ENCODE results near the gene CADPS2. TPM values are rescaled to one million over a fixed set of nuclear protein-coding genes. Genes with fewer than 3 reads are reported as not detected.
"Not testable (repeated sequence)": the region's sequence is repeated elsewhere in the genome, so short reads cannot be mapped to it uniquely, and the experiment has no call there.

CADPS2 gene
- total RNA-seq, 1 donor from 2014 or later: 8.7 TPM

DNA sequence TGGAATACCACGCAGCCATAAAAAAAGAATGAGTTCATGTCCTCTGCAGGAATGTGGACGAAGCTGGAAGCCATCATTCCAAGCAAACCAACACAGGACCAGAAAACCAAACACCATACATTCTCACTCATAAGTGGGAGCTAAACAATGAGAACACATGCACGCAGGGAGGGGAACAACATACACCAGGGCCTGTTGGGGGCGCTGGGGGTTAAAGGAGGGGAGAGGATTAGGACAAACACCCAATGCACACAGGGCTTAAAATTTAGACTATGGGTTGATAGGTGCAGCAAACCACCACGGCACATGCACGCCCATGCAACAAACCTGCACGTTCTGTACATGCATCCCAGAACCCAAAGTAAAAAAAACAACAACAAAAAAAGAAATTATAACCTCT lies 210.6 kb downstream of the CADPS2 start:
- DNase-seq (ENCODE audit: low read depth): no peak

DNA sequence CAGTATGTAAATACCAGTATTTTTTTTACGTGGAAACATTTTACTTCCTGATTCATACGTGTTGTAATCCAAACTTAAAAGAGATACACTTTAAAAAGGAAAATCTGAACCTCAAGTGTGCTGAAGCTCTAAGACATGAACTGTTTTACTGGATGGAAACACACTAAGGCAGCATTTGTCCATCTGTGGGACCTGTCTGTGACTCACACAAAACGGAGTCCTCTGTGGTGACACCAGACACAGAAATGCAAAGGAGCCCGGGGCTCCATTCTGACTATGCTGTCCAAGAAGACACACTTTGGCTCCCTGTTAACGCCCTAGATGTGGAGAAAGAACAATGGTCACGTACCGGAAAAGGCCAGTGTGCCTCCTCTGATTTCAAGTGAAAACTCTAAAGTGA lies 211.2 kb downstream of the CADPS2 start:
- DNase-seq (ENCODE audit: low read depth): no peak

DNA sequence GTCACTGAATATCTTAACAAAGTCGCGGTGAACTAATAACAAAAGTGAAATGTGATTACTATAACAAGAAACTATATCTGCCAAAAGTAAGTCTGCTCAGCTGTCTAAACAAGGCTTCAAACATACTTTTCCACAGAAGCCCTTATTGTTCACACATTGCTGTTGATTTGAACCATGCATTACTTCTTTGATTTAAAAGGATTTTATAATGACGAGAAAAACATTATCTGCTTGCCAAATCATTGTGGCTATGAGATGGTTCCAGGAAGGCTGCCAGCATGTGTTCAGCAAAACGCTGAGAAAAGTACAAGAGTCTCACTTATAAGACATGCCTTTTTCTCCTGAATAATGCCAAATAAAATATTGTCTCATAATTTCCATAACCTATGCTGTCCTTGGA lies 211.8 kb downstream of the CADPS2 start:
- DNase-seq (ENCODE audit: low read depth): peak; percentile 16

DNA sequence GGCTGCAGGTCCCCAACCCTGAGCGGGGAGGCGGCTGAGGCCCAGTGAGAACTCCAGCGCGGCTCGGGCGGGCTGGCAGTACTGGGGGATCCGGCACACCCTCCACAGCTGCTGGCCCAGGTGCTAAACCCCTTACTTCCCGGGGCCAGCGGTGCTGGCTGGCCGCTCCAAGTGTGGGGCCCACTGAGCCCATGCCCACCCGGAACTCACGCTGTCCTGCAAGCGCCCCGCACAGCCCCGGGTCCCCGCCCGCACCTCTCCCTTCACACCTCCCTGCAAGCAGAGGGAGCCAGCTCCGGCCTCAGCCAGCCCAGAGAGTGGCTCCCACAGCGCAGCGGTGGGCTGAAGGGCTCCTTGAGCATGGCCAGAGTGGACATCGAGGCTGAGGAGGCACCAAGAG lies 212.3 kb downstream of the CADPS2 start:
- DNase-seq (ENCODE audit: low read depth): no peak

DNA sequence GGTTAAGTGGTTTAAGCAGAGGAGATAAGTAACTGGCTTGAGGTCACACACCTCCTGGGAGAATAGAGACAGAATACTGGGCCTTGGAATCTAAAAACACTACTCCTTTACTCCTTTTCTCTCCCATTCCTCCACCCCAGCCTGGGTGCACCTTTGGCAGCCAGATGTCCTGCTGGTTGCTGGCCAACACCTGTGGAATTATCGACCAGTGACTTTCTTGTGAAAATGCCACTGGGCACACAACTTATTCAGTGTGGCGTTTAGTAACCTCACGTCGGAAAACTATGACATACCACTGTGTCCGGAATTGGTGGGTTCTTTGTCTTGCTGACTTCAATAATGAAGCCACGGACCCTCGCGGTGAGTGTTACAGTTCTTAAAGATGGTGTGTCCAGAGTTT lies 213.7 kb downstream of the CADPS2 start:
- DNase-seq (ENCODE audit: low read depth): no peak

DNA sequence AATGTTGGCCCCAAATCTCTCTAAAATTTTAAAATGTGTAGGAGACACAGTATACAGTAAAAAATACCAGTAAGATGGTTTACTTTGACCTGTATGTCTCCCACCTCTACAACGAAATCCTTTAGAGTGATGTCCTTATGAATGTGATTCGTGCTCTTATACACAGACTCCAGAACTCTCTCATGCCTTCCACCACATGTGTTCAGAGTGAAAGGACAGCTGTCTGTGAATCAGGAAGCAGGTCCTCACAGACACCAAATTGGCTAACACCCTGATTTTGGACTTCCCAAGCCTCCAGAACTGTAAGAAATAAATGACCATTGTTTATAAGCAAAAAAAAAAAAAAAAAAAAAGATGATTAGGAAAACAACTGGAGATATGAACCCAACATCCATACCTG lies 222.5 kb downstream of the CADPS2 start:
- DNase-seq (ENCODE audit: low read depth): no peak

DNA sequence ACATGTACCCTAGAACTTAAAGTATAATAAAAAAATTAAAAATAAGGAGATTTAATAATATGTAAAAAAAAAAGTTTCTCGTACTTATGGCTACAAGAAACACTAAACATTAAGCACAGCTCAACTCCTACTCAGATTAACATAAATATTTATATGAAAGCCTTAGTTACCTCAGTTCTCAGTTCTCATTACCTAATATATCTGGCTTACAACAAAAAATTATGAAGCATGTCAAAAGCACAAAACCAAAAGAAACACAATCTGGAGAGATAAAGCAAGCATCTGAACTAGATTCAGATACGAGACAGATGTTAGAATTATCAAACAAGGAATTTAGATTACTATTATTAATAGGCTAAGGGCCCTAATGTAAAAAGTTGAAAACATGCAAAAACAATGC lies 227.4 kb downstream of the CADPS2 start:
- no peak for DNase-seq (ENCODE audit: low read depth)

DNA sequence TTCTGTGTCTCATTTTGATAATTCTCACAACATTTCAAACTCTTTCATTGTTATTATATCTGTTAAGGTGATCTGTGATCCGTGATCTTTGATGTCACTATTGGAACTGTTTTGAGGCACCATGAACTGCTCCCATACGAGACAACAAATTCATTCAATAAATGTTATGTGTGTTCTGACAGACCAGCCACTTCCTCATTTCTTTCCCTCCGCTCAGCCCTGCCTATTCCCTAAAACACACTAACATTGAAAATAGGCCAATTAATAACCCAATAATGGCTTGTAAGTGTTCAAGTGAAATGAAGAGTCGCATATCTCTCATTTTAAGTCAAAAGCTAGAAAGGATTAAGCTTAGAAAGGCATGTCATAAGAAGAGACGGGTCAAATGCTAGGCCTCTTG lies 232.6 kb downstream of the CADPS2 start:
- no peak for DNase-seq (ENCODE audit: low read depth)

DNA sequence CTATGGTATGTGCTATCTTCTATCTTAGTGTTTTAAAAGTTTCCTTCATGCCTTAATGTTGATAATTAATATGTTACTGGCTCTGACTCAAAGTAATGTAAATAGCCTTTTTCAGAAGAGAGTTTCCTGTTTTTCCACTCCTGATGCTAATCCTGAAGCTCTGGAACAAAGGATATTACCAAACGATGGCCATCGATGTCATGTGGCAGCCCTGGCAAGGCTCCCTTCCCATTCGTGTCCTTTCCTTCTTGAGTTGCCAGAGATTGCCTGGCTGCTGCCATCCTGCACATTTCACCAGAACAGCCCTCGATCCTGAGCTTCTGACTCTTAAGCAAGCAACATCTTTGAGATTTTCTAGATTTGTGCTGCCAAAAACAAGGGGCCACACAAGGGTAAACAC lies 233.4 kb downstream of the CADPS2 start:
- DNase-seq (ENCODE audit: low read depth): peak; percentile 2

DNA sequence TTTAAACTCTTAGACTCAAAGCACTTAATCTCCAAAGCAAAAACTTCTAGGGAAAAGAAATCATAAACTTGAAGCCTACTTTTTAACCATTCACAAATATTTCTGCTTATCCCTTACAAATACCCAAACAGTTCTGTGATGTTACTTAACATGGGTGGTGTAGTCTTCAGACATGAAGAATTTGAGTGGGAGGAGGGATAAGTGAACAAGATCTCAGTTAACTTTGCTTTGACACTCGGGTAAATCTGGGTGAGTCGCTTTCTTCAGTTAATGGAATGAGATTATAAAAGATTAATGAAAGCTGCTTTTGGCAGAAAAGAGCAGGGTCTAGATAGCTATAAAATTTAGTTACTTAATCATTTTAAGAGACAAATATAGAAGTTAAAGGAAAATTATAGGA lies 234.8 kb downstream of the CADPS2 start:
- peak; percentile 23 for DNase-seq (ENCODE audit: low read depth)

DNA sequence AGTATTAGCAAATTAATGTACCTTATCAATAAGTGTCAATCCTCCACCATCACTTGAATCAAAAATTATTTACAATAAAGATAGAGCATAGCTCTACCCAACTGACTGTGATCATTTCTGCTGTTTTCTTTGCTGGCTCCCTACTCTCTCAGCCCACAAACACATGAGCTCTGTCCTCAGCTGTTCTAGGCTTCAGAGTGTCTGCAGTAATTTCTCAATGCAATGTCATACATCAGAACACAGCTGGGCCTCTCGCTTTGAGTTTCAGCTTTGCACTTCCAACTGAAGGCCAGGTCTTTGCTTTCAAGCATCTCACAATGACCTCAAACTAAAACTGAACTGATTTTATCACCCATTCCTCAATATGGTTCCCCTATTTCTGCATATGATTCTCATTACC lies 243.0 kb downstream of the CADPS2 start:
- DNase-seq (ENCODE audit: low read depth): no peak

DNA sequence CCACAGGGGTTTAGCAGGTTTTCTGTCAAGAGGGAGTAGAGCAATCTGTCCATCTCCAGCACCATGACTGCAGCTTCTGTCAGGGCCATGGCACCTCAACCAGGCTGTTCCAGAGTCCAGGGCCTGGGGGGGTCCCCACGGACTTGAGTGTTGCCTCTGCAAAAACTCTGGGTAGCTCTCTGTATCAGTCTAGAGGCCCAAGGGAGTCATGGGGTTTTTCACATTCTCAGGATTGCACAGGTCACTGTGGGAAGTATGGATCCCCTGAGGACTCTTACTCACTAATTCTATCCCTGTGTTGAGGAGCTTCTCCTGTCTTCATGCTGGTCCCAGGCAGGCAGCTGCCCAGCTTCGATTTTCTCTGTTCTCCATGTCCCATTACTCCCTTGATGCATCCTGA lies 247.8 kb downstream of the CADPS2 start:
- DNase-seq (ENCODE audit: low read depth): no peak

DNA sequence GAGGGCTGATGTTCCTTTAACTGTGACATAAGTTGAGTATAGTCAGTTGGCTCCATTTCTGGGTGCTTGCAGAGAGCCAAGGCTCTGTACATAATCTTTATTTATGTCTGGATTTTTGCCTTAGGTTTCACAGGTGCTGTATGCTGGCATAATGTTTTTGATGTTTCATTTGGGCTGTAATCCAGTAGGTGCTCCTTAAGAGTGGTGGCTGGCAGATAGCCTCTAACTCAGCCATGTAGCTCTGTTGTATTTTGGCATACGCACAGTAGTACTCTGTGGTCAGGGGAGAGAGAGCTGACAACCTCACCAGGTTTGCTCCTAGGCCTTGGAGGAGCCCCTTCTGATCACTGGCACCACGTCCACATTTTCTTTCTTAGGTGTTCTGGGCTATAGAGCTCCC lies 248.5 kb downstream of the CADPS2 start:
- DNase-seq (ENCODE audit: low read depth): no peak

DNA sequence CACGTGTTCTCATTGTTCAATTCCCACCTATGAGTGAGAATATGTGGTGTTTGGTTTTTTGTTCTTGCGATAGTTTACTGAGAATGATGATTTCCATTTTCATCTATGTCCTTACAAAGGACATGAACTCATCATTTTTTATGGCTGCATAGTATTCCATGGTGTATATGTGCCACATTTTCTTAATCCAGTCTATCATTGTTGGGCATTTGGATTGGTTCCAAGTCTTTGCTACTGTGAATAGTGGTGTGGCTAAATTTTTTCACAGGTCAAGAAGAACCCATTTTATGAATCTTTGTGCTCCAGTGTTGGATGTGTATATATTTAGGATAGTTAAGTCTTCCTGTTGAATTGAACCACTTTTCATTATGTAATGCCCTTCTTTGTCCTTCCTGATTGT lies 250.8 kb downstream of the CADPS2 start:
- DNase-seq (ENCODE audit: low read depth): not testable (repeated sequence)

DNA sequence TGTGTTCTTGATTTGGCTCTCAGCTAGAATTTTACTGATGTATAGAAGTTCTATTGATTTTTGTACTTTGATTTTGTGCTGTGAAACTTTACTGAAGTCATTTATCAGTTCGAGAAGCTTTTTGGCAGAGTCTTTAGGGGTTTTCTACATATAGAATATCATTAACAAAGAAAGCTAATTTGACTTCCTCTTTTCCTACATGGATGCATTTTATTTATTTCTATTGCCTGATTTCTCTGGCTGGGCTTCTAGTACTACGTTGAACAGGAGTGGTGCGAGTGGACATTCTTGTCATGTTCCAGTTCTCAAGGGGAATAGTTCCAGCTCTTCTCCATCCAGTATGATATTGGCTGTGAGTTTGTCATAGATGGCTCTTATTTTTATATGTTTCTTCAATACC lies 252.8 kb downstream of the CADPS2 start:
- no peak for DNase-seq (ENCODE audit: low read depth)

DNA sequence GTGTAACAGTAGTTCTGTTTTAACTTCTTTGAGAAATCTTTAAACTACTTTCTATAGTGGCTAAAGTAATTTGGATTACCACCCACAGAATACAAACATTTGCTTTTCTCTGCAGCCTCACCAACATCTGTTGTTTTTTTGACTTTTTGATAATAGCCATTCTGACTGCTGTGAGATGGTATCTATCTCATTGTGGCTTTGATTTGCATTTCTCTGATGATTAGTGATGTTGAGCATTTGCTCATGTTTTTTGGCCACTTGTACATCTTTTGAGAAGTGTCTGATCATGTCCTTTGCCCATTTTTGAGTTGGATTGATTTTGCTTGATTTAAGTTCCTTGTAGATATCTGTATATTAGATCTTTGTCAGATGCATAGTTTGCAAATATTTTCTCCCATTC lies 254.0 kb downstream of the CADPS2 start:
- no peak for DNase-seq (ENCODE audit: low read depth)

DNA sequence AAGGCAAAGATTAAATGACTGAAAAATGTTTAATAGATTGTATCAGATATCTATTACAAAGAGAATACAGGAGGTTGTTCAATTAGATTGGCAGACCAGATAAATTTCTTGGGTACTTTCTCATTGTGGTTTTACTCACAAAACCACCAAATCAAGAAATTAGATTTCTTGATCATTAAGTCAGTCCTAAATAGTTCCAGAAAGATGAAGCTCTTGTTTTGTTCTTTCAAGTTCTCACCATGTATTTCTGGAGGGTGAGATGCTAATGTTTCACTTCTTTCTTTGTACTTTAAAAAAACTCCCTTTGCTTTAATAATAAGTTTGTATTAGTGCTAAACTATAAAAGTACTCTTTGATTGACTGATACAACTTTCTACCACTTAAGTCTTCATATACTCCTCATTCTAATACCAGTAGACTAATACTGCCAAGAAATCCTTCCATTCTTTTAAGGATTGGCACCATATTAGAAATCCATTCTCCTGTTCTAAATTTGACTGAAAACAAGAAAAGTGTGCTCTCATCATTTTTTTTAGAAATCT lies 256.8 kb downstream of the CADPS2 start:
- no peak for DNase-seq (ENCODE audit: low read depth)

DNA sequence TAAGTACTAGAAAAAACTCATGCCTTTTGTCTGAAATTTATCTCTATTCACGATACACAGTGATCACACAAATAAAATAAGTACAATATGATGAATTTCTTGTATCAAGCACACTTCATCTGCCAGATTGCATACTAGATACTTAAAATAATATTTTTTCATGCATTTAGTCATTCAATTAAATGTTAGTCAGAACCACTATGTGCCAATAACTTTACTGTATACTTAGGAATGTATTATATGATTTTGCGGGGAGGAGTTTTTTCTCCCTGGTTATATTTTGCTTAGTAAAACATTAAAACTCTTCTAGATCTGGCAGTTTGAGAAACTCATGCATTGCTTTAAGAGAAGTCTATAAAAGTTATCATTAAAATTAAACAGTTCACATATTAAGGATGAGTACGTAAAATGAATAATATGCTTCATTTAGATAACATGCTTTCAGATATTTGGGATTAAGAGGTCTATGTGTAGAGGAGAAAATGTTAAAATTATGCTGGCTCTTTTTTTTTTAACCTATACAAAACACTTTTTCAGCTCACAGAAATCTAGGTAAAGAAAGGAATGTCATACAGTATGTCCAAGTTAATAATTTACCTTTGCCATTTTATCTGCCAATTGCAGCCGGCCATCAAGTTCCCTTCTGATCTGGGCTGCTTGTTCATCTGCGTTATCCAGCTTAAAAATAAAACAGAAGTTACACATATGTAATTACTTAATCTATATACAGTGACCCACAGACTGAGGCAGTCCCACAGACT lies 257.4 kb downstream of the CADPS2 start:
- peak; percentile 16 for DNase-seq (ENCODE audit: low read depth)

DNA sequence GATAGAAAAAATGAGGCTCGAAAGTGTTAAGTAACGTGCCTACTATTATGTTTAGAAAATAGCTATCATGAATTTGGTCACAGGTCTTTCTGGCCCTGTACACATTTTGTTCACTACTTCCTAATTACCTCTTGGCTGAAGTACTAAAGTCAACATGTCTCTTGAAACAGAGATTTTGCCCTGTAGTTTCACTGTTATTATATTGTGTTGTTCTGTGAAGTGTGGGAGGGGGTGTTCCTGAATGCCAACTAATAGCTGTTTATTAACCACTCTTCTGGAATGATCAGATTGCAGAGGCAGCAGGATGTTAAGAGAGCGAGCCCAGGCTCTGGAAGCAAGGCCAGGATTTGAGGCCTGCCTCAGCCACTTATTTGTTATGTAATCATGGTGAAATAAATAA lies 259.5 kb downstream of the CADPS2 start:
- DNase-seq (ENCODE audit: low read depth): peak; percentile 63

DNA sequence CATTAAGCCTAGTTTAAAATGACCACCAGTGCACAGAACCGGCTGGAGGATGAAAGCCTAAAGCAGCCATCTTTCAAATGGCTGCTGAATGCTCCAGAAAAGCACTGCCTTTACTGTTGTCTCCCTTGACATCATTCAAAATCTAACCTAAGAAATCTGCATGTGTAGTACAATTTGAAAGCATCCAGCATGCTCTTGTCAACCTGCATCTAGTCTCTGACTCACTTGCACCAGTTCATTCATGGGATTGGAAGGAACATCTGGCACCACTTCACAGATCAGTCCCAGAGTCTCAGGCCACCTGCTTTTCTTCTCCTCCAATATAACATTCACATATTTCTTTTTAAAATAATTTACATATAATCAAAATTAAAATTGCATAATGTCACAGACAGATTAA lies 263.6 kb downstream of the CADPS2 start:
- no peak for DNase-seq (ENCODE audit: low read depth)

DNA sequence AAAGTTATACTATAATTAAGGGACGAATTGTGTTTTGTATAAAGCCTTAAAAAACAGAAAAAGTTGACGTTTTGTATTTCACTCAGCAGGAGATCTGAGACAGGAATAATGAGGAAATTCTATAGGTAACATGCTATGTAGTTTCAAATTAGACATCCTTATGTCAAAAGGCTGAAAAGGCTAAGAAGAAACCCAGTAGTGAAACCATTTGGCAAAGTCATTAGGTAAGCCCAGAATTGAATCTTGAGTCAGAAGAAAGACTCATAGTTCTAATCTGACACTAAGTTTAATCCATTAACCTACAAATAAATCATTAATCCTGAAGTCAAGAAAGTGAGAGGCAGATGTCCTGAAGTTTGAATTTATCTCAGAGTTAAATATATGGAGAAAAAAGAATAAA lies 266.6 kb downstream of the CADPS2 start:
- DNase-seq (ENCODE audit: low read depth): peak; percentile 44

DNA sequence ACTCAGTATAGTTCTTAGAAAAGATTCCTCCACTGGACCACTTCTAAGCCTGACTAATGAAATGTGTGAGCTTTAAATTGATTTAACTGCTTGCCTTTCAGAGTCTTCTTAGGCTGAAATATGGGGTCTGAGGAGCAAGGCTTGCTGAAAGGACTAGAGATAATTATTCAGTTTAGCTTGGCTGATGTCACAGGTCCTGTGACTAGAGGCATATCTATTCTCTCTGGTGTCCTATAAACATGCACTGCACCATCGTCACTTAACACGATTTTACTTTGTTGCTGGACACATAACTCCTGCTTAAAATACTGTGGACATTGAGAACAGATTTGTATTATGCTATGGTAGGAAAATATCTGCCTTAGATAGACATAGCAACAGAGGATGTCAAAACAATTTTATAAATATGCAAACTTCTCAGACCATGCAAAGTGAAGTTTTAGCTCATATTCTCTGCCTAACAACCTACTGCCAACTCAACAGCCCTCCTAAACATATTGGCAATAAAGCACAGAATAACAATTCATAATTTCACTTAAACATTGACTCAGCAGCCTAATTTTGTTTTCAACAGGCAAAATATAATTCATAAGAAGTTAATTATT lies 267.6 kb downstream of the CADPS2 start:
- no peak for DNase-seq (ENCODE audit: low read depth)

DNA sequence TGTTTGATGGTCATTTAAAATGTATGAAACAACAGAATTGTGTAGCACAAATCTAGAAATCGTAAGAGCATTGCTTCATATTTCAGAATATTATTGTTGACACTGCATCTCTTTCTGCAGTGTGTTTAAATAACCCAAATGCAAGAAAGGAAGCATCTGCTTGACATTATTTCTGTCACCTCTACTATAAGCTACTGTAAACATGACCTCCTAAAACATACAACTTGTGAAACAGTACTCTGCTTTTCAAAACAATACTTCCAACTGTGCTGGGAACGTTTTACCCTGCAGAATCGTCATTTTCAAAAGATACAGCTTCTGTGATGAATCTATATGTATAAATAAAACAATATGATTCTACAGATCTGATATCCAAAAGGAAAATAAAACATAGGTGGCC lies 269.3 kb downstream of the CADPS2 start:
- no peak for DNase-seq (ENCODE audit: low read depth)

DNA sequence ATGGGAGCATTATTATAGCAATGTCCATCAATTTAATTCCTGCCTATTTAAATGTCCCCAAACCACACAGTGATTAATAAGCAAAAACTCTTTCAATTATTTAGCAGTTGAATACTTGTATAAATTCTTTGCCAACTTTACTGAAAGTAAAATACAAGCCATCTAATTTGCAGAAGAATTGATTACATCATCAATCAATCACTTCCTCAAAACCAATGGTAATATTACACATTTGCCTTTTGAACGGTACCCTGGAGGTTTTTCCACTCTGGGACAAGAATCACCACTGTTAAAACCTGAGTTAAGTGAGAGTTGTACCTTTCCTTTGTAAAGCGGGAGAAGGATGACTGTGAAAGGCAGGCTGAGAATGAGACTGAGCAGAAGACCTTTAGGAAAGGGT lies 280.3 kb downstream of the CADPS2 start:
- DNase-seq (ENCODE audit: low read depth): no peak

Data from renal cortical epithelial cell (primary cell).